ENCODE results near the gene ODAM.
"Not testable (repeated sequence)": the region's sequence is repeated elsewhere in the genome, so short reads cannot be mapped to it uniquely, and the experiment has no call there.

The ODAM gene

GRCh38 chr4:70225824-70226223, 30.3 kb downstream of the ODAM start, which contains the start of gene FDCSP:
Gene FDCSP (plus strand): TSS chr4:70226124. CDS start chr4:70231195, 5,071 bp downstream.
- H3K4me3 ChIP-seq (ENCODE audit: low read length): no peak within 1 kb of the TSS
- TF ChIP-seq, protein P1, sequence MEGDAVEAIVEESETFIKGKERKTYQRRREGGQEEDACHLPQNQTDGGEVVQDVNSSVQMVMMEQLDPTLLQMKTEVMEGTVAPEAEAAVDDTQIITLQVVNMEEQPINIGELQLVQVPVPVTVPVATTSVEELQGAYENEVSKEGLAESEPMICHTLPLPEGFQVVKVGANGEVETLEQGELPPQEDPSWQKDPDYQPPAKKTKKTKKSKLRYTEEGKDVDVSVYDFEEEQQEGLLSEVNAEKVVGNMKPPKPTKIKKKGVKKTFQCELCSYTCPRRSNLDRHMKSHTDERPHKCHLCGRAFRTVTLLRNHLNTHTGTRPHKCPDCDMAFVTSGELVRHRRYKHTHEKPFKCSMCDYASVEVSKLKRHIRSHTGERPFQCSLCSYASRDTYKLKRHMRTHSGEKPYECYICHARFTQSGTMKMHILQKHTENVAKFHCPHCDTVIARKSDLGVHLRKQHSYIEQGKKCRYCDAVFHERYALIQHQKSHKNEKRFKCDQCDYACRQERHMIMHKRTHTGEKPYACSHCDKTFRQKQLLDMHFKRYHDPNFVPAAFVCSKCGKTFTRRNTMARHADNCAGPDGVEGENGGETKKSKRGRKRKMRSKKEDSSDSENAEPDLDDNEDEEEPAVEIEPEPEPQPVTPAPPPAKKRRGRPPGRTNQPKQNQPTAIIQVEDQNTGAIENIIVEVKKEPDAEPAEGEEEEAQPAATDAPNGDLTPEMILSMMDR (conservative IDR thresholded peaks at IDR 0.05; ENCODE audit: low read length): no peak
- DNase-seq (ENCODE audit: low read depth): no peak

- TF ChIP-seq, protein P1 (conservative IDR thresholded peaks at IDR 0.05; ENCODE audit: low read length): no peak
- H3K4me3 ChIP-seq (ENCODE audit: low read length): no peak overlapping the region
- DNase-seq (ENCODE audit: low read depth): no peak
These were observed 40.6 kb downstream of the ODAM start for GRCh38 chr4:70236125-70236524.

- H3K4me3 ChIP-seq (ENCODE audit: low read length): no peak overlapping the region
- TF ChIP-seq, protein P1 (conservative IDR thresholded peaks at IDR 0.05; ENCODE audit: low read length): no peak
- no peak for DNase-seq (ENCODE audit: low read depth)
These were observed 43.8 kb downstream of the ODAM start for GRCh38 chr4:70239131-70239883.

GRCh38 chr4:70239884-70240591, 44.5 kb downstream of the ODAM start:
- no peak overlapping the region for H3K4me3 ChIP-seq (ENCODE audit: low read length)
- TF ChIP-seq, protein P1 (conservative IDR thresholded peaks at IDR 0.05; ENCODE audit: low read length): no peak
- DNase-seq (ENCODE audit: low read depth): no peak

- not testable (repeated sequence) for H3K4me3 ChIP-seq (ENCODE audit: low read length); DNase-seq (ENCODE audit: low read depth)
These were observed 46.8 kb downstream of the ODAM start, which contains the start of gene CSN3 for GRCh38 chr4:70242297-70242696. Gene CSN3 (plus strand): TSS chr4:70242597. CDS start chr4:70244820, 2,223 bp downstream.

GRCh38 chr4:70243091-70243490, 47.6 kb downstream of the ODAM start:
- H3K4me3 ChIP-seq (ENCODE audit: low read length): no peak overlapping the region
- no peak for DNase-seq (ENCODE audit: low read depth)
- TF ChIP-seq, protein P1 (conservative IDR thresholded peaks at IDR 0.05; ENCODE audit: low read length): no peak

DNA sequence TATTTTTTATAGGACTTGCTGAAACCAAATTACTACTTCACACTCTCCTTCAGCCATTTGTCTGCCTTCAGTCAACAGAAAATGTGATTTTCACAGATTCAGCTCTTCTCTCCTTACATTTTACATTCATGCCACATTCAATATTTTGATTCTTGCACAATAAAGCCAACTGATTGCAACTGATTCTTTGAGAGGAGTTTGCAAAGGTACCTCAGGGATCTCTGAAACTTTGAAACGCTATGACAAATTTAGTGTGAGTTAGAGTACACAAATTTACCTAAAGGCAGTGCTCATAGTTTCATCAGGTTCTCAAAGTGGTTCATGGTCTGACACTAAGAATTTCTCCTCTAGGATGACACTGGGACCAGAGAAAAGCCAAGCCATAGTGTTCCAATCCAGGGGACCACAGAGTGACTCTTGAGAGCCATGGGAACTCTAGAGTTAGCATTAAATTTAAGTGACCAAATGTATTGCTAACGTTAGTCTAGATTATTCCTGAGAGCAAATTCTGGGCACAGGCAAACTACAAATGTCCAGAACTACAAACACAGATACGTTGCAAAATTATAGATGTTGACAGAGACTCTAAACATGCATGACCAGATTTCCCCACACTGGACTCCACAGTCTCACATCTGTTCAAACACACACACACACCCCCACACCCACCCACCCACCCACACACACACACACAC, 55.9 kb downstream of the ODAM start:
- no peak for DNase-seq (ENCODE audit: low read depth)
- TF ChIP-seq, protein P1 (conservative IDR thresholded peaks at IDR 0.05; ENCODE audit: low read length): no peak
- no peak overlapping the region for H3K4me3 ChIP-seq (ENCODE audit: low read length)

All from AG10803 (cell line).